Gastroesophageal sphincter (tissue), 3 donors: ENCODE data around the gene OIP5.

Experiments used
- CTCF ChIP-seq, 4 experiments: fragments of 200-600 bp in 2 of 4; fragments of 450-650 bp in 2 of 4; sonication (generic) in 1 of 4; IDR thresholded peaks; one replicate each; pipeline ENCODE4 v1.5.1; 2017 to 2019; ENCODE audit warnings: antibody characterized with exemption in 4 of 4, mild to moderate bottlenecking in 2 of 4, moderate library complexity in 2 of 4
- POLR2A ChIP-seq, 2 donors: fragments of 450-650 bp; IDR thresholded peaks; one replicate each; pipeline ENCODE4 v1.6.1; 2017; ENCODE audit warnings: antibody characterized with exemption in 2 of 2, mild to moderate bottlenecking in 2 of 2, moderate library complexity in 1 of 2

GRCh38 chr15:41301587-41301986 is 30.8 kb downstream of the OIP5 start:
- TF ChIP-seq CTCF (IDR thresholded peaks at IDR 0.05) (no peak), POLR2A (IDR thresholded peaks at IDR 0.05) (no peak)
